ENCODE results near the gene MYO5B.

Gene MYO5B

DNA sequence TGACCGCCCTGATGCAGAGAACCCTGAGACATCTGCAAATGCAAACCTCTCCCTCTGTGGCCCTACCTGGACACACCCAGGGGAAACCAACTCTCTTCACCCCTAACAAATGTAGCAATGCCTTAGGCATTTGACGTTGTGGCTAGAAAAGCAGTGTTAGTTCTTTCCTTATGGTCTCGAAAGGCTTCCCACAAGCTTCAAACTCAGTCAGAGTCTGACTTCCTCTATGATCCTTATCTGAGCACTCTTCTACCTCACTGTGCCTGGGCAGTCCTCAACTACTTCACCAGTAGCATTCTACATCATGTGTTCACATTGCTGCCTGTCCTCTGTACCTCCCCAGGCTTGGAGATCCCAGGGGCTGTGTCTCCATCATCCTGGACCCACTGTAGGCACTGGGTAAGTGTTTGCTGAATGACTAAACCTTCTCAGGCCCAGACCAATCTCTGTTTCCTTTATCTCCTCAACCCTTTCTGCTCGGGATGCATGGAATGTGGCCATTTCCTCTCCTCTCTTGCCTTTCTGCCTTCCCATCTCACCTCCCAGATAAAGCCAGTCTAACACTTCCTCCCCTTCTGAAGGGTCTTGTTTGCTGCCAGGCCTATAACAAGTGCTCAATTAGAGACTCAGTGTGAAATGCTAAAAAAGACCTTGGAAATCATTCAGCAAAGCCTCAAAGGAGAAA lies 289.9 kb downstream of the MYO5B start:
- Histone ChIP-seq H3K23ac (ENCODE audit: low read length) (peak overlapping the region; percentile 75), H3K36me3 (ENCODE audit: control insufficient read depth, insufficient read depth, low read length) (no peaks in the 10 kb centered on the region), H3K27ac (ENCODE audit: low read depth, low read length) (peak overlapping the region; percentile 55), H3K79me2 (ENCODE audit: control insufficient read depth, insufficient read depth, low read length) (no peaks in the 10 kb centered on the region), H2AK5ac (ENCODE audit: low read length) (peak overlapping the region; percentile 46), H3K4me3 (ENCODE audit: low read length) (no peak overlapping the region), H2BK15ac (replicated peaks; ENCODE audit: low read depth) (no peak overlapping the region), H3K18ac (ENCODE audit: low read length) (peak overlapping the region; percentile 66), H3K4me2 (ENCODE audit: low read length) (no peak overlapping the region), H2BK120ac (ENCODE audit: low read depth, low read length) (no peak overlapping the region), H3K79me1 (ENCODE audit: low read length) (no peaks in the 10 kb centered on the region), H3K56ac (ENCODE audit: low read length) (peak overlapping the region; percentile 81), H4K8ac (ENCODE audit: low read depth, low read length) (no peak overlapping the region), H3K4ac (ENCODE audit: low read depth, low read length) (peak overlapping the region; percentile 74), H3K4me1 (ENCODE audit: control insufficient read depth, low read depth, low read length) (peaks cover 30% of the 10 kb centered on the region), H4K5ac (ENCODE audit: low read length) (no peak overlapping the region), H3K9ac (ENCODE audit: low read length) (peak overlapping the region; percentile 8), H2BK5ac (ENCODE audit: low read length) (peak overlapping the region; percentile 88), H3K27me3 (ENCODE audit: insufficient read depth, low read length, poor library complexity) (no peaks in the 10 kb centered on the region)
- WGBS (ENCODE audit: extremely low coverage, insufficient coverage, low lambda C conversion rate), result no CpG with 5 or more reads among the region's 4 CpGs
- DNase-seq, result peak; percentile 97

DNA sequence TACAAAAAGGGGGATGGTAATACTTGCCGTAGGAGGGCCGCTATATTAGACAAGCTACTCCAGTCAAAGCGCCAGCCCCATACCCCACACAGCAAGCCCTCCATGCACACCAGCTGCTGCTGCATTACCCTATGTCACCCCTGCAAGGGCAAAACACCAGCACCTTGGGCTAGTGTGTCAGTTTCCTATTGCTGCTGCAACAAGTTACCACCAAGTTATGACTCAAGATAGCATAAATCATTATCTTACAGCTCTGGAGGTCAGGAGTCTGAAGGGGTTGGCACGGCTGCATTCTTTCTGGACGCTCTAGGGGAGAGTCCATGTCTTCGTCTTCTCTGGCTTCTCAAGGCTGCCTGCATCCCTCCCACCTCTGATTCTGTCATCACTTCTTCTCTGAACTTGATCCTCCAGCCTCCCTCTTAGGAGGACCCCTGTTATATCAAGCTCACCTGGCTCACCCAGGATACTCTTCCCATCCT lies 293.0 kb downstream of the MYO5B start:
- Histone ChIP-seq H4K5ac (ENCODE audit: low read length) (no peak overlapping the region), H3K27me3 (ENCODE audit: insufficient read depth, low read length, poor library complexity) (no peaks in the 10 kb centered on the region), H3K4me3 (ENCODE audit: low read length) (no peak overlapping the region), H3K79me2 (ENCODE audit: control insufficient read depth, insufficient read depth, low read length) (no peaks in the 10 kb centered on the region), H3K9ac (ENCODE audit: low read length) (no peak overlapping the region), H3K4me1 (ENCODE audit: control insufficient read depth, low read depth, low read length) (peaks cover 24% of the 10 kb centered on the region), H2AK5ac (ENCODE audit: low read length) (no peak overlapping the region), H3K23ac (ENCODE audit: low read length) (no peak overlapping the region), H3K79me1 (ENCODE audit: low read length) (no peaks in the 10 kb centered on the region), H3K4me2 (ENCODE audit: low read length) (no peak overlapping the region), H3K36me3 (ENCODE audit: control insufficient read depth, insufficient read depth, low read length) (no peaks in the 10 kb centered on the region), H3K18ac (ENCODE audit: low read length) (no peak overlapping the region), H4K8ac (ENCODE audit: low read depth, low read length) (no peak overlapping the region), H2BK15ac (replicated peaks; ENCODE audit: low read depth) (no peak overlapping the region), H3K4ac (ENCODE audit: low read depth, low read length) (no peak overlapping the region), H2BK5ac (ENCODE audit: low read length) (no peak overlapping the region), H3K56ac (ENCODE audit: low read length) (no peak overlapping the region), H3K27ac (ENCODE audit: low read depth, low read length) (no peak overlapping the region), H2BK120ac (ENCODE audit: low read depth, low read length) (no peak overlapping the region)
- DNase-seq, result no peak
- no CpG with 5 or more reads among the region's 6 CpGs for WGBS (ENCODE audit: extremely low coverage, insufficient coverage, low lambda C conversion rate)

DNA sequence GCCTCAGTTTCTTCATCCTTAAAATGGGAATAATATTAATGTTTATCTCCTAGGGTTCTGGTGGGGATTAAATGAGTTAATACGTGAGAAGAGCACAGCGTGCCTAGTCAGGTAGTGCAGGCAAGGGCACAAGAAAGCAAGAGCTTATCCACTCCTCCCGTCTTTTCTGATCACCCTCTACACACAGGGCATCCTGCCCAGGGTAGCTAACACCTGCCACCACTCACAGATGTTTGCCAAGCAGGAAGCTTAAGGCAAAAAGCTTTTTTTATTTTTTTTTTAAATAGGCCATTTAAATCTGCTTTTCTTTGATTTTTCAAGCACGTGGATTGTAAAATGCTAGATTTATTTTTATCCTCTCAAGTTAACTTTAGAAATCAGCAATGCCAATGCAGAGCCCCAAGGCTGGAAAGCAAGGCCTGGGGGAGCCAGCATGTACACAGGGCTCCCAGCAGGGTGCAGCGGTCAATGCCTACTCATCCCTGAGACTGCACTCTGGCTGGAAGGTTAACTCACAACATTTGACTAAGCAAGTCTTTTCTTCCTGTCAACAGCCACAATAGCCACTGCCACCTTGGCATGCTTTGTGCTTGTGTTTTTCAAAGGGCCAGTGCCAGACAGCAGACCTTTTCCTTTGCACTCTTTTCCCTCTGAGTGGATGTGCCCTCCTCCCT lies 295.2 kb downstream of the MYO5B start:
- no peaks in the 10 kb centered on the region for H3K27me3 ChIP-seq (ENCODE audit: insufficient read depth, low read length, poor library complexity)

DNA sequence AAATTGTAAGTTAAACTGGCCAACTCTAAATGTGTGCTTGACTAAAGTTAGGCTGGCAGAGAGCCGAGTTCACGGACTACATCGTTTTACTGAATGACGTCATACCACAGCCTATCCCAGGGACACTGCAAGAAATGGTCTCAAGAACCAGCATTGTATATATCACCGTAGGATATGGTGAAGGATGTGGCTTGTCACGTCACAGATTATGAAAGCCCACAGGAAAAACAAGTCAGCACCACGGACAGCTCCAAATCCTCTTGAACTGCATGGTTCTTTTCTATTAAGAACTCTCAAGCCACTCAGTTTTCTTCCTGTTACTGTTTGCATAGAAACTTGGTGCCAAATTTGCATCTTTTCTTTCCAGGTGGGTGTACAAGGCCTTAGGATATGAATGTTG lies 296.5 kb downstream of the MYO5B start:
- H3K9ac ChIP-seq (ENCODE audit: low read length), result no peak overlapping the region
- H3K79me1 ChIP-seq (ENCODE audit: low read length), result no peaks in the 10 kb centered on the region
- H3K79me2 ChIP-seq (ENCODE audit: control insufficient read depth, insufficient read depth, low read length), result no peaks in the 10 kb centered on the region
- peaks cover 7% of the 10 kb centered on the region for H3K4me1 ChIP-seq (ENCODE audit: control insufficient read depth, low read depth, low read length)
- H4K5ac ChIP-seq (ENCODE audit: low read length), result no peak overlapping the region
- H2BK120ac ChIP-seq (ENCODE audit: low read depth, low read length), result no peak overlapping the region
- DNase-seq, result peak; percentile 75
- H3K4me3 ChIP-seq (ENCODE audit: low read length), result no peak overlapping the region
- WGBS (ENCODE audit: extremely low coverage, insufficient coverage, low lambda C conversion rate), result no CpG with 5 or more reads among the region's 7 CpGs
- no peak overlapping the region for H2BK15ac ChIP-seq (replicated peaks; ENCODE audit: low read depth)
- H3K56ac ChIP-seq (ENCODE audit: low read length), result no peak overlapping the region
- H2AK5ac ChIP-seq (ENCODE audit: low read length), result no peak overlapping the region
- H2BK5ac ChIP-seq (ENCODE audit: low read length), result no peak overlapping the region
- no peaks in the 10 kb centered on the region for H3K36me3 ChIP-seq (ENCODE audit: control insufficient read depth, insufficient read depth, low read length)
- no peak overlapping the region for H3K4ac ChIP-seq (ENCODE audit: low read depth, low read length)
- H3K23ac ChIP-seq (ENCODE audit: low read length), result no peak overlapping the region
- H3K27me3 ChIP-seq (ENCODE audit: insufficient read depth, low read length, poor library complexity), result no peaks in the 10 kb centered on the region
- H4K8ac ChIP-seq (ENCODE audit: low read depth, low read length), result no peak overlapping the region
- no peak overlapping the region for H3K27ac ChIP-seq (ENCODE audit: low read depth, low read length)
- no peak overlapping the region for H3K4me2 ChIP-seq (ENCODE audit: low read length)
- no peak overlapping the region for H3K18ac ChIP-seq (ENCODE audit: low read length)

More for the DNA sequence above, 295.2 kb downstream of the MYO5B start:
- Histone ChIP-seq H3K4me2 (ENCODE audit: low read length) (no peak overlapping the region), H3K4me1 (ENCODE audit: control insufficient read depth, low read depth, low read length) (peaks cover 13% of the 10 kb centered on the region), H3K56ac (ENCODE audit: low read length) (no peak overlapping the region), H4K5ac (ENCODE audit: low read length) (no peak overlapping the region), H3K79me2 (ENCODE audit: control insufficient read depth, insufficient read depth, low read length) (no peaks in the 10 kb centered on the region), H2BK120ac (ENCODE audit: low read depth, low read length) (no peak overlapping the region), H3K18ac (ENCODE audit: low read length) (no peak overlapping the region), H3K4ac (ENCODE audit: low read depth, low read length) (no peak overlapping the region), H2AK5ac (ENCODE audit: low read length) (no peak overlapping the region), H3K27ac (ENCODE audit: low read depth, low read length) (no peak overlapping the region), H3K4me3 (ENCODE audit: low read length) (no peak overlapping the region), H3K9ac (ENCODE audit: low read length) (no peak overlapping the region), H2BK15ac (replicated peaks; ENCODE audit: low read depth) (no peak overlapping the region), H3K23ac (ENCODE audit: low read length) (no peak overlapping the region), H3K36me3 (ENCODE audit: control insufficient read depth, insufficient read depth, low read length) (no peaks in the 10 kb centered on the region), H3K79me1 (ENCODE audit: low read length) (no peaks in the 10 kb centered on the region), H2BK5ac (ENCODE audit: low read length) (no peak overlapping the region), H4K8ac (ENCODE audit: low read depth, low read length) (no peak overlapping the region)
- peak; percentile 48 for DNase-seq
- no CpG with 5 or more reads among the region's 5 CpGs for WGBS (ENCODE audit: extremely low coverage, insufficient coverage, low lambda C conversion rate)

DNA sequence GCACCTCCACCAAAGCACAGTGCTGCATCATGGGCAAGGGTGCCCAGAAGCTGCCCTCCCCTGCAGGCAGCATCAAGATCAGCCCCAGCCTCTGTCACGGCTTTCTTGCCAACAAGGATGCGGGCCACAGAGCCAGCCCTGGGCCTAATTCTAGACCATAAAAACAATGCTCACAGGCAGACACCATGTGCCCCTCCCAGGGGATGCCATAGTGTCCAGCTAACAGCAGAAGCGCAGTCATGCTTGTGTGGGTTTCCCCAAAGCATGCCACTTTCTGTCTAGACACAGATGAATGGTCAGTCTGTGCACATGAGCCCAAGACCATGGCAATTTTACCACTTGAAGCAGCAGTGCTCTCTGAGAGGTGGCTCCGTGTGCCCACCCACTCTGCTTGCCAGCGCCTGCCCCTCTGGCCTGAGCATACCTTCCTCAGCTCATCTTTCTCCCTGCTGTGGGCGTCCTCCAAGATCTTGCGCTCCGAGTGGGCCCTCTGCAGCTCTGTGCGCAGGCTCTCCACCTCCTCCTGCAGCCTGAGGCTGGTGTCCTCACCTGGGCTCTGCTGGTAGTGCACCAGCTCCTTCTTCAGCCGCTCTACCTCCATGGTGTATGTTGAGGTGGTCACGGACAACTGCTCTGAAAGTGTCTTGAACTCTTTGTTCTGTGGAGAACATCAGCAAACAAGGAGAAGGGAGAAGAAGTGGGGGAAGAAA lies 300.3 kb downstream of the MYO5B start:
- Histone ChIP-seq H3K36me3 (ENCODE audit: control insufficient read depth, insufficient read depth, low read length) (no peaks in the 10 kb centered on the region), H3K4me1 (ENCODE audit: control insufficient read depth, low read depth, low read length) (peaks cover 16% of the 10 kb centered on the region), H3K18ac (ENCODE audit: low read length) (no peak overlapping the region), H3K56ac (ENCODE audit: low read length) (no peak overlapping the region), H3K79me1 (ENCODE audit: low read length) (no peaks in the 10 kb centered on the region), H4K8ac (ENCODE audit: low read depth, low read length) (no peak overlapping the region), H2BK120ac (ENCODE audit: low read depth, low read length) (no peak overlapping the region), H2BK15ac (replicated peaks; ENCODE audit: low read depth) (no peak overlapping the region), H2BK5ac (ENCODE audit: low read length) (no peak overlapping the region), H2AK5ac (ENCODE audit: low read length) (no peak overlapping the region), H3K79me2 (ENCODE audit: control insufficient read depth, insufficient read depth, low read length) (no peaks in the 10 kb centered on the region), H3K9ac (ENCODE audit: low read length) (no peak overlapping the region), H3K27me3 (ENCODE audit: insufficient read depth, low read length, poor library complexity) (no peaks in the 10 kb centered on the region), H3K4me3 (ENCODE audit: low read length) (no peak overlapping the region), H3K4ac (ENCODE audit: low read depth, low read length) (no peak overlapping the region), H3K27ac (ENCODE audit: low read depth, low read length) (no peak overlapping the region), H4K5ac (ENCODE audit: low read length) (no peak overlapping the region), H3K4me2 (ENCODE audit: low read length) (no peak overlapping the region), H3K23ac (ENCODE audit: low read length) (no peak overlapping the region)
- WGBS (ENCODE audit: extremely low coverage, insufficient coverage, low lambda C conversion rate), result no CpG with 5 or more reads among the region's 11 CpGs
- no peak for DNase-seq
